Neutrophil (primary cell): ENCODE results near the gene STAB1.
A peak's percentile ranks its signal among the peaks of the same experiment; 100 is the strongest.

Experiments
- H3K27ac ChIP-seq: fragments of 200-600 bp; sonication (generic); 2 replicates; pipeline ENCODE4 v1.5.1; 2016; ENCODE audit warnings: mild to moderate bottlenecking, moderate library complexity
- H3K27me3 ChIP-seq: fragments of 200-600 bp; sonication (generic); 2 replicates; pipeline ENCODE4 v1.6.0; 2016; ENCODE audit warnings: mild to moderate bottlenecking
- H3K36me3 ChIP-seq: fragments of 200-600 bp; sonication (generic); 2 replicates; pipeline ENCODE4 v1.5.1; 2017
- H3K4me1 ChIP-seq, 2 experiments: fragments of 200-600 bp in 1 of 2; sonication (generic) in 1 of 2; 1 replicate in 1 of 2; 2 replicates in 1 of 2; pipeline versions ENCODE4 v1.5.1 to v1.6.1; 2013 to 2016; ENCODE audit warnings: low read depth in 1 of 2, low read length in 1 of 2, mild to moderate bottlenecking in 1 of 2, moderate library complexity in 1 of 2; ENCODE audit not compliant: control insufficient read depth in 1 of 2, insufficient read depth in 1 of 2
- H3K4me3 ChIP-seq, 2 experiments: fragments of 200-600 bp in 1 of 2; sonication (generic) in 1 of 2; 1 replicate in 1 of 2; 2 replicates in 1 of 2; pipeline ENCODE4 v1.5.1; 2013 to 2016; ENCODE audit warnings: low read depth in 1 of 2, low read length in 1 of 2, mild to moderate bottlenecking in 1 of 2, moderate library complexity in 1 of 2
- H3K9me3 ChIP-seq: fragments of 200-600 bp; sonication (generic); 2 replicates; pipeline ENCODE4 v1.5.1; 2016
- TF ChIP-seq, protein P1 (sequence below): fragments of 200-600 bp; sonication (generic); IDR thresholded peaks from 2 replicates; pipeline ENCODE4 v1.5.1; 2016; ENCODE audit warnings: antibody characterized with exemption

STAB1 gene

DNA sequence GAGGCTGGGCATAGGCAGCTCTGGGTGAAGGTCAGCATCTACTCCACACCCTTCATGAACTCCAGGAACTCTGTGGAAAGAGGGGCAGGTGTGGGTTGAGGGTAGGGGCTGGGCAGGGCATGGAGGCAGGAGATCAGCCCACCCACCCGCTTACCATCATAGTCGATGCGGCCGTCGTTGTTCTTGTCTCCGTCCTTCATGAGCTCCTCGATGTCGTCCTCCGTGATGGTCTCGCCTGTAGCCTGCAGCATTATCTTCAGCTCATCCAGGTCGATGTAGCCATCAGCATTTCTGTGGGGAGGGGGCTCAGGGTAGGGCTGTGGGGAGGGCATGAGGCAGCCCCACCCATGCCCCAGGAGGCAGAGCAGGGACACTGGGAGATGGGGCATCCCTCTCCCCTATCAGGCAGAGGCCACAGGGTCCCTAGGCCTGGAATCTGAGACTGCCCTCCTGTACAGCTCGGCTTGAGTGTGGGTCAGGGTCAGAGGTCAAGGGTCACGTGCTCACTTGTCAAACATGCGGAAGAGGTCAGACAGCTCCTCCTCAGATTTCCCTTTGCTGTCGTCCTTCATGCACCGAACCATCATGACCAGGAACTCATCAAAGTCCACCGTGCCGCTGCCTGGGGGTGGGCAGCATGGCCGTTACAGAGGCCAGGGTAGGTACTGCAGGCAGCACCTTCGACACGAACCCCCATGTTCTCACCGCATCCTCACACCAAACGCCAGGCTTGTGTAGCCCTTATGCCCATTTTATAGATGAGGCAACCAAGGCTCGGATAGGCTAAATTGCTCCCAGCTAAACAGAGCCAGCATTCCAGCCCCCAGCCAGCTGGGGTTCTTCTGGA lies 43.7 kb upstream of the STAB1 start:
- H3K4me1 ChIP-seq = peaks cover 13 to 20% of the 10 kb centered on the region in 2 experiments
- H3K9me3 ChIP-seq = no peaks in the 10 kb centered on the region
- no peak overlapping the region for H3K4me3 ChIP-seq
- no peaks in the 10 kb centered on the region for H3K36me3 ChIP-seq
- no peaks in the 10 kb centered on the region for H3K27me3 ChIP-seq
- H3K27ac ChIP-seq = no peak overlapping the region
- TF ChIP-seq, protein P1, sequence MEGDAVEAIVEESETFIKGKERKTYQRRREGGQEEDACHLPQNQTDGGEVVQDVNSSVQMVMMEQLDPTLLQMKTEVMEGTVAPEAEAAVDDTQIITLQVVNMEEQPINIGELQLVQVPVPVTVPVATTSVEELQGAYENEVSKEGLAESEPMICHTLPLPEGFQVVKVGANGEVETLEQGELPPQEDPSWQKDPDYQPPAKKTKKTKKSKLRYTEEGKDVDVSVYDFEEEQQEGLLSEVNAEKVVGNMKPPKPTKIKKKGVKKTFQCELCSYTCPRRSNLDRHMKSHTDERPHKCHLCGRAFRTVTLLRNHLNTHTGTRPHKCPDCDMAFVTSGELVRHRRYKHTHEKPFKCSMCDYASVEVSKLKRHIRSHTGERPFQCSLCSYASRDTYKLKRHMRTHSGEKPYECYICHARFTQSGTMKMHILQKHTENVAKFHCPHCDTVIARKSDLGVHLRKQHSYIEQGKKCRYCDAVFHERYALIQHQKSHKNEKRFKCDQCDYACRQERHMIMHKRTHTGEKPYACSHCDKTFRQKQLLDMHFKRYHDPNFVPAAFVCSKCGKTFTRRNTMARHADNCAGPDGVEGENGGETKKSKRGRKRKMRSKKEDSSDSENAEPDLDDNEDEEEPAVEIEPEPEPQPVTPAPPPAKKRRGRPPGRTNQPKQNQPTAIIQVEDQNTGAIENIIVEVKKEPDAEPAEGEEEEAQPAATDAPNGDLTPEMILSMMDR = no peak

DNA sequence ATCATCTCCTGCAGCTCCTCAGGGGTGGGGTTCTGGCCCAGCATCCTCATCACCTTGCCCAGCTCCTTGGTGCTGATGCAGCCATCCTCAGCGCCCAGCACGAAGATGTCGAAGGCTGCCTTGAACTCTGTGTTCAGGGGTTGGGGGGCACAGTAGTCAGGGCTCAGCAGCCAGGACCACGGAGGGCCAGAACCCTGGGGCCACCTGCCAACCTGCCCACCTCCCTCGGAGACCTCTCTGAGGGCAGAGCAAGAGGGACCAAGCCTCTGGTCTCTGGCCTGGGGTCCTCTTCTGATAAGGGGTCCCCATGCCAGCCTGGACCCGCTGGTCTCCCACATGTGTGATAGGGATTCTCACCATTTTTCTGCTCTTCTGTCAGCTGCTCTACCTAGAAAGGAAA lies 43.0 kb upstream of the STAB1 start:
- H3K4me3 ChIP-seq = no peak overlapping the region

DNA sequence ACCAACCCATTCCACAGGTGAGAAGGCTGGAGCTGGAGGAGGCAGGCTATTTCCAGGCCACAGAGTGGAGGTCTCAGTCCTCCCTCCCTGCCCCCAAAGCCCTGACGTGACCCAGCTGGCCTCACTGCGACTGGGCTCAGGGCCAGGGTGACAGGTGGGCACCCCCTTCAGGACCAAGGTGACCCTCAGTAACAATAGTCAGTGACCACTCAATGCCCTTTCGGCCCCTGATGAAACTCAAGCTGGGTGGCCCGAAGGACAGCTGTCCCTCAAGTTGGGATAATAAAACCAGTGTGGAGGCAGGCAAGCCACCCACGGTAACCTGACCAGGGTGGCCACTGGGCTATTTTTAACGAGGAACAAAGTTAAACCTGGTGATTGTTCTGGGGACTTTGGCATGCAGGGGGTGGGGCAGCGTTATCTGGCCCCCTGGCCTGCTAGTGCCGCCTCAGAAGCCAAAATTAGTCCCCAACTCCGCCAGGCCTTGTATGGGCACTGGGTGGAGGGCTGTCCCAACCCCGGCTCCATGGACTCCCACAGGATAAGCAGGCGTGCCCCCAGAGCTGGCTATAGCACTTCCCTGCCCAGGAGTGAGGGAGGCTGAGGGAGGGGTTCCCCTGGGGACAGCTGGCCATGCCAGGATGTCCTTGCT lies 42.4 kb upstream of the STAB1 start:
- Histone ChIP-seq H3K27ac (no peak overlapping the region), H3K9me3 (no peaks in the 10 kb centered on the region), H3K36me3 (no peaks in the 10 kb centered on the region), H3K4me3 (no peak overlapping the region), H3K27me3 (no peaks in the 10 kb centered on the region), H3K4me1 (peaks cover 25 to 32% of the 10 kb centered on the region in 2 experiments)
- TF ChIP-seq, protein P1 = no peak

More for the DNA sequence above, 43.0 kb upstream of the STAB1 start:
- peaks cover 20 to 27% of the 10 kb centered on the region in 2 experiments for H3K4me1 ChIP-seq
- no peaks in the 10 kb centered on the region for H3K9me3 ChIP-seq
- H3K36me3 ChIP-seq = no peaks in the 10 kb centered on the region
- TF ChIP-seq, protein P1 = no peak
- no peaks in the 10 kb centered on the region for H3K27me3 ChIP-seq
- no peak overlapping the region for H3K27ac ChIP-seq

DNA sequence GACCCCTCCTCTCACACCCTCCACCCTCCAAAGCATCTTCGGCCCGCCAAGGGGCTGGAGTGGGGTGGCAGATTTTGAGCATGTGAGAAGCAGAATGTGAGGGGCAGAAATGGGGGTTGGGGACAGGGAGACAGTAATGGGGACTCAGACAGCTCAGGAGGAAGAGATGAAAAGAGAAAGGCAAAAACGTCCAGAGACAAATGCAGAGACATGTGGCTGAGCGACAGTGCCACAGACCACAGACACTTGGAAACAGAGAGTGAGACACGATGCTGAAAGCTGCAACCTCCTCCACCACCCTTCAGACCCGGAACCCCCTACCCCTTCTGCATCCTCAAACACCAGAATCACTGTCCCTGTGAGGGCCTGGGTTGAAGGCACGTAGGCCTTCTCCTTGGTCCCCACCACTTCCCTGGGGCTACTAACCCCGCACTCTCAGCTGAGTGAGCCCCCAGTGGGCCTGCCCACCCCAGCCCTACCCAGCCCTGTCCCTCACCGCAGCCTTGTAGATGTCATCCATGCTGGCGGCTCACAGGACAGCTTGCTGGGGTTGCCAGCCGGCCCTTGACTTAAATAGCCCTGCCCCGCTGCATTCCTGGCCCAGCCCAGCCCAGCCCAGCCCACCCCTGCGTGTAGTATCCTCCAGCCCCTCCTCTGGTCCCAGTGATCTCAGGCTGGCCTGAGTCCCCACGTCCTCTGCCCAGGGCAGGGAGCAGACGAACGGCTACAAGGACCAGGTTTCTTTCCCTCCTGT lies 41.5 kb upstream of the STAB1 start, which contains the start of gene TNNC1:
TNNC1 (minus strand) TSS at position 546 of the 754 bp plus-strand sequence; CDS start at position 520, 26 bp downstream.
- Histone ChIP-seq H3K4me3 (peak within 1 kb of the TSS; percentile 87 to 88), H3K36me3 (peaks cover 4% of the 10 kb centered on the region), H3K9me3 (no peaks in the 10 kb centered on the region), H3K4me1 (peaks cover 28 to 36% of the 10 kb centered on the region in 2 experiments), H3K27me3 (no peaks in the 10 kb centered on the region), H3K27ac (peak within 1 kb of the TSS; percentile 82)
- TF ChIP-seq, protein P1 = no peak

DNA sequence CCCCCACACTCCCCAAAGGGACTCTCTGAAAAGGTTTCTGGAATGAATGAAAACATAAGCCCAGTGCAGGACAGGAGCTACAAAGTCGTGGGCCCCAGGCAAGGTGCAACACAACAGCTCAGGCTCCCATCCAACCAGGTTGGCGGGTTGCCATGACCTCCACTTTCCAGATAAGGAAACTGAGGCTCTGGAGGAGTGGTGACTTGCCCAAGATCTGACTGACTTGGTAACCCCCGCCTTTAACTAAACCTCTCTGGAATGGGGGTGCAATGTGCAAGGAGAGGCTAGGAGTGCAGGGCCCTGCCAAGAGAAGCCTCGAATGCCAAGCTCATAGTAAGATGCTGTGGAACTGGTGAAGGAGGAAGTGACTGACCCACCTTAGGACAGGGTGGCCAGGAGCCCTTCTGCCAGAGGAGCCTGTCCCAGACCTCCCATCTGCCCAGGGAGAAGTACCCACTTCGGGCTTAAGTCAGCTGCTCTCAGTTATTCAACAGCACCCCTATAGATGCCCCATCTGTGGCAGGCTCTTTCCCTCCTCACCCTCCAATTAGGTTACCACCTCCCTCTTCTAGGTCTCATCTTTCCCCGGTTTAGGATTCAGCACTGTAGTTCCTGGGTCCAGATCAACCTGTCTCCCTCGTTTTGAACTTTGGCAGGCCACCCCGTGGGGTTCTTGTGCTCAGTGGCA lies 40.7 kb upstream of the STAB1 start:
- Histone ChIP-seq H3K4me1 (peaks cover 28 to 36% of the 10 kb centered on the region in 2 experiments), H3K9me3 (no peaks in the 10 kb centered on the region), H3K4me3 (peak overlapping the region; percentile 87 to 88), H3K27ac (peak overlapping the region; percentile 82), H3K36me3 (peaks cover 11% of the 10 kb centered on the region), H3K27me3 (no peaks in the 10 kb centered on the region)
- TF ChIP-seq, protein P1 = no peak
